Putamen (tissue), 1 donor: ENCODE data around the gene NUP62CL.

Experiments
- DNase-seq: peaks from one replicate; pipeline ENCODE4 v3.0.0-alpha.2; 2016; ENCODE audit warnings: low spot score

The NUP62CL gene

DNA sequence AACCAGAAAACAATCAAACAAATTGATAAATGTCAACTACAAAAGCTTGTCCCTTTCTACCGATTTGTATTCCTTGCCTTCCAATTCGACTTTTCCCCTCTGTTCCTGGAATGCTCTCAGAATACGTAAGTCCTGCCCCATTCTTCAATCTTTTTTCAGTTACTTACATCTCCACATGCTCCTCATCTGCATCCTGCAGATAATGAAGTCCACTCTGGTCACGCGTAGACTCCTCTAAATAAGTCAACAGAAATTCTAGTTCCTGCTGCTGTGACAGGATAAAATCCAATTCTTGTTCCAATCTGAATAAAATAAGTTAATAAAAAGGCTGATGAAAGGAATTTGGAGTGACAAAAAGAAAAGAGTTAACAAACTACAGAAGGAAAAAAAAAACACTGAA is 53.2 kb downstream of the NUP62CL start:
- DNase-seq = no peak

DNA sequence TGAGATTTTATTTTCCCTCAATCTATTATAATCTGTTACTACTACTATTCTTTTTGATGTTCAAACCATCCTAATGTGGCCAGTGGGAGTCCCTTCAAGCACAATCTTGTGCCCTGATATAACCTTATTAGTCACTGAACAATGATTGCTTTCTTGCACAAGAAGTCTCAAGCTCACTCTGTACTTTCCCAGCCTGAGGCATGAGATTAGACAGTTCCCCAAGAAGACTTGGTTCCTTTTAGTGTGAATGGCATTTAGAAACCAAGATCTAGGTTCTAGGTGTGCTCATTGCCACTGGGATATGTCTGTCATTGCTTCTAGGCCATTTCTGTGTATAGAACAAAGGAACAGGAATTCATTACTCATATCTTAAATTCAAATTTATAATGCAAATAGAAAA is 59.6 kb downstream of the NUP62CL start:
- DNase-seq = no peak

DNA sequence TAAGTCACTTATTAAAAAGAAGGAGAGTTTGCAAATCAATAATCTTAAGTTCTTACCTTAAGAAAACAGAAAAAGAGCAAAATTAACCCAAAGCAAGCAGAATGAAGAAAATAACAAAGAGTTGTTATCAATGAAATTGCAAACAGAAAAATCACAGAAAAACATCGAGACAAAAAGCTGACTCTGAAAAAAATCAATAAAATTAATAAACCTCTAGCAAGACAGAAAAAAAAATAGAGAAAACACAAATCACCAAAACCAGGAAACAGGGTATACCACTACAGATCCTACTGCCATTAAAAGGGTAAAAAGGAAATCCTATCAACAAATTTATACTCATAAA is 70.3 kb downstream of the NUP62CL start:
- DNase-seq = no peak

DNA sequence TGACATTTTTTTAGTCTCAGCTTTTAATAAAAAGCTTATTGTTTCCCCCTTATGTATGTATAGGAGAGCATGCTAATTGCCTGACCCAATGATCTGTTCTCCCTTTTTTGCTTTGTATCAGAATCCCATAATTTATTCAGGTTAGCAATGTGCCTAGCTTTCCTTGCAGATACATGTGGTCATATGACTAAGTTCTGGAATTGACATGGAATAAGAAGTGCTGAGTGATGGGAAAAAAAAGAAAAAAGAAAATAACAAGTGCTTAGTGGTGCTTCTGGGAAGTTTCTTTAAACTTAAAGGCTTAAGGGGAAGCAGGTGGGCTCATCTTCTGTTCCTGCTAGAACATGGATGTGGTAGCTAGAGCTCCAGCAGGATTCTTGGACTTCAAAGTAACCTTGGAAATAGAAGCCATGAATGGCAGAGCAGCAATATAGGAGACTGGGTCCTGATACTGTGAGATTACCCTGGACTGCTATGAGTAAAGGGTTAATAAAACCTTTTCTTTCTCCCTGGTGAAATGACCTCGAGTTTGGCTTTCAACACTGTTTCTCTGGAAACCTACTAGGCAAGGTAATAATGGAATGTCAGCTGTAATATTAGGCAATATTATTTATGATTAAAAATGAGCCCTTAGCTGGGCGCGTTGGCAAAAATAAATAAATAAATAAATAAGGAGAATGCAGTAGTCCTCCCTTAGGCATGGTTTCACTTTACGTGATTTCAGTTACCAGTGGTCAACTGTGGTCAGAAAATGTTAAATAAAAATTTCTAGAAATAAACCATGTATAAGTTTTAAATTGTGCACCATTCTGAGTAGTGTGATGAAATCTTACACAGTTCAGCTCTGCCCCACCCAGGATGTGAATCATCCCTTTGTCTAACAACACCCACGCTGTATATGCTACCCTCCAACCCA is 70.9 kb downstream of the NUP62CL start:
- no peak for DNase-seq

DNA sequence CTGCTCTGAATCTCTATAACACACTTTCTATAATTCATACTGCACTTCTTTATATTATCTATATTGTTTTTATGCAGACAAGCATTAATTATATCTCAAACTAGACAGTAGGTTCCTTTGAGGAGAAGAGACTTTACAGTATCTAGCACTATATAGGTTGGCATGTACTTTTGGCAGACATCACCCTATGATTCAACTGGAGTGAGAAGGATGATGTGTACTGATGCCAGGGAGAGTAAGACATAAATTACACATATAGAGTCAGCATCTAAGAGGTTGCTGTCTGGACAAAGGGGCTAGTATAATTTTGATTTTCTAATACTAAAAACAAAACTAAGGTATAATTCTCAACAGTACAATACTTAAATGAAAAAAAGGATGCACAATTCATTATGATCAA is 82.5 kb downstream of the NUP62CL start:
- DNase-seq = no peak

DNA sequence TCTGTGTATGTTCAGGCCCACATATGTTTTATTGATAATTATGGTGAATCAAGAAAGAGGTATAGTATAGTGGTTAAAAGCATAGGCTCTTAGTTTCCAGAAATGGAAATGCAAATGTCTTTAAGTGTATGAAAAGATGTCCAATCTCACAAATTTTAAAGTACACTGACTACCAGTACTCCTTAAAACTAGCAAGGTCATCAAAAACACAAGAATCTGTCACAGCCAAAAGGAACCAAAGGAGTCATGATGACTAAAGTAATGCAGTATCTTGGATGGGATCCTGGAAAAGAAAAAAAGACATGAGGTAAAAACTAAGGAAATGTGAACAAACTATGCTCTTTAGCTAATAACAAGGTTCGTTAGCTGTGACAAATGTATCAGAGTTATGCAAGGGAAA is 87.0 kb downstream of the NUP62CL start:
- no peak for DNase-seq

DNA sequence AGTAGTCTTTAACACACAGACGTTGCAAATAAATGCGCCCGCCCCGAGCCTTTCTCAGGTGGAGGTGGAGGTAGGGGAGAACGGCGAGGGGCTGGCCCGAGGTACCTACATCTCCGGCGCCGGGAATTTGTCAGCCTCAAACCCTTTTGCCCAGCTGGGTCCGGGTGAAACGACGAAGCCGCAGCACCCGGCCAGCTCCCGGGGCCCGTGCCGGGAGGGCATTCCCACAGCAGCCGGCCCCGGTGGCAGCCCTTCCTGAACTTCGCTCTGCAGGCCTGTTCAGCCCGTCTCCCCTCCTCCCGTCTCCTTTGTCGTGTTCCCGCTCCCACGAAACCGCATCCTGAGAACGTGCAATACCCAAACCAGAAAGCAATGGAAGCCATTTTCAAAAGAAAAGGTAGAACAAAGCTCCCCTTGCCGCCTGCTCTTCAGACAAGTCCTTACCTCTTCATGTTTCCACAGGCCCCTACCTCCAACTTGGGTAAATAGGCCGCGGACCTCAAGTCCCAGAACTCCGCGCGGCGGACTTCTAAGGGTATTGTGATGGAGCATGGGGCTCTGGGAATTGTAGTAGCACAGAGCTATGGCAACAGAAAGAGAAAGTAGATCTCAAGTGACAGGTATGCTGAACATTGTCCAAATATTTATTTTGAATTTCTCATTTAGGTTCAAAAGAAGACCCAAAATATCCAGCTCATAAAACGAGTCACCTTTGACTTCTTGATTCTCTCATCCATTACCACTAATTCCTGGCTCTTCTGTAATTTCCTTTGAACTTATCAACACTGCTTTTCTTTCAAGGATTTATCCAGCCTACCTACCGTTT is 87.7 kb downstream of the NUP62CL start, which contains the start of gene RBM41:
TSS of gene RBM41 (minus strand) at position 501 of the 826 bp plus-strand sequence. CDS start at position 452, 49 bp downstream.
- peak; percentile 85 for DNase-seq

DNA sequence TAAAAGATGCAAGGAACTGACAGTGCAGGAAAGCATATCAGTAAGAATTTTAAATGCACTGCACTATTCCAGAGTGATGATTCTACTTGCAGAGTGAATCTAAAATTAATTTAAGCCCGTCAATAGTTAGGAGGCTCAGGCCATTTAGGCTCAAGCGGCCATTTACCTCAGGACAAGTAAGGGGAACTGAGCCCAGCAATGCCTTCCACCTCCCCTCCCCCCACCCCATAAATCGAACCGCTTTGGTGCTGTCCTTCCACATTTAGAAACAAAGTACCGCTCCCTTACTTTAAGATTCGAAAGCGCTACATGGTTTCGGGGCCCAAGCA is 88.3 kb downstream of the NUP62CL start:
- peak; percentile 4 for DNase-seq

DNA sequence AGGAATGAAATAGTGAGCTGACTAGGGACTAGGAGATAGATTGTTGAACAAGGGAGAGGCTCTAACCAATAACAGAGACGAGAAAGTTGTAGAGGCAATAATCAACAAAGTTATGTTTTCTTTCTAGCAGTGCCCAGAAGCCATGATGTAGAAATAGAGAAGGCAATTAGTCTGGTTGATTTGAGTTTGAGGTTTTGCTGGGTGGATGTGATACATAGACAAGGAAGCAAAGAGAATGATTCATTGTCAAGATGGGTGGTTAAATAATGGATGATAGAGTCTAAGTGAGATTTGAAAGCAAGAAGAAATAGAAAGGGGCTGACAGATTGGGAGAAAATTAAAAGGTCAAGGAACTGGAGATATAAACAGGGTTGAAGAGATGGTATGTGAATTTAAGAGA is 98.8 kb downstream of the NUP62CL start:
- no peak for DNase-seq

DNA sequence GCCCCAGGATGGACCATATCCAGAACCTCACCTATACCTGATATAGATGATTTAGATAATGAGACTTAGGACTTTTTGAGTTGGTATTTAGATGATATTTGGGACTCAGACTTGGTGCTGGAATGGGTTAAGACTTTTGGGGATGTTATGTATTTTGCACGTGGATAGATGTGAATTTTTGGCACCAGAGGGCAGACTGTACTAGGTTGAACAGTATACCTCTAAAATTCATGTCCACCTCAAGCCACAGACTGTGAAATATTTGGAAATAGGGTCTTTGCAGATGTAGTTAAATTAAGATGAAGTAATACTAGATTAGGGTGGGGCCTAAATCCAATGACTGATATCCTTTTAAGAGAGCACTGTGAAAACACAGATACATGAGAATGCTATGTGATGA is 103.3 kb downstream of the NUP62CL start:
- no peak for DNase-seq

DNA sequence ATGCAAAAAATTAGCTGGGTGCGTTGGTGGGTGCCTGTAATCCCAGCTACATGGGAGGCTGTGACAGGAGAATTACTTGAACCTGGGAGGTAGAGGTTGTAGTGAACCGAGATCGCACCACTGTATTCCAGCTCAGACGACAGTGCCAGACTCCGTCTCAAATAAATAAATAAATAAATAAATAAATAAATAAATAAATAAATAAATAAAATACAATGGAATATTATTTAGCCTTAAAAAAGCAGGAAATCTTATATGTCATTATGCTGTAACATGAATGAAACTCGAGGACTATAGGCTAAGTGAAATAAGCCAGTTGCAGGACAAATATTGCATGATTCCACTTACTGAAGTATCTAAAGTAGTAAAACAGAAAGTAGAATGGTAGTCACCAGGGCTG is 130.1 kb downstream of the NUP62CL start:
- DNase-seq = no peak
